Measurements from ENCODE around the gene STRN. TPM values are rescaled to one million over a fixed set of nuclear protein-coding genes. Genes with fewer than 3 reads are reported as not detected.

Gene STRN
- total and polyA plus RNA-seq, 2 of the 13 experiments (the other 11 are each of a cell fraction or from before 2014, with no cell fraction given) = 10.4 to 19.3 TPM

- Histone ChIP-seq H3K79me2 (ENCODE audit: insufficient read depth, low read length) (no peaks in the 10 kb centered on the region), H3K9ac (ENCODE audit: insufficient read depth, low read depth, low read length) (no peak overlapping the region), H3K27me3 (ENCODE audit: control insufficient read depth in 1 of 2, insufficient read depth in 2 of 2, low read length in 2 of 2) (no peaks in the 10 kb centered on the region), H3K4me3 (replicated peaks in 1 of 3; ENCODE audit: insufficient read depth in 1 of 3, low read depth in 2 of 3, low read length in 3 of 3) (no peak overlapping the region), H3K4me1 (ENCODE audit: insufficient read depth, low read length) (peaks cover 9% of the 10 kb centered on the region), H3K9me3 (ENCODE audit: low read length) (no peaks in the 10 kb centered on the region), H4K20me1 (ENCODE audit: insufficient read depth, low read length) (no peaks in the 10 kb centered on the region), H3K27ac (ENCODE audit: extremely low read length, insufficient read depth, low read length) (no peak overlapping the region), H3K36me3 (replicated peaks in 1 of 2; ENCODE audit: control insufficient read depth in 1 of 2, insufficient read depth in 2 of 2, low read length in 2 of 2) (peaks cover 3 to 10% of the 10 kb centered on the region in 2 experiments; a peak in 3 of 5 replicates), H3K4me2 (ENCODE audit: low read depth, low read length) (no peak overlapping the region), H2AFZ (ENCODE audit: low read length) (no peak overlapping the region)
- ATAC-seq (no peak), FAIRE-seq (no peak), DNase-seq (ENCODE audit: low spot score) (no peak)
- intact Hi-C loops (cut with micrococcal nuclease; ENCODE audit: unreplicated experiment) (no loop called here), in situ Hi-C loops (cut with HindIII; ENCODE audit: extremely low pct_ligation_motif_present, low pct_unique_long_range_greater_than_20kb) (no loop called here)
- ChIA-PET POLR2A (no interaction called here), CTCF (ENCODE audit: low intra/inter-chr PET ratio, low total read pairs) (no interaction called here)
- TF ChIP-seq ZNF260 (CRISPR knock-in tag; IDR thresholded peaks at IDR 0.05; ENCODE audit: borderline replicate concordance, low read depth) = no peak
- BruUV-seq (replicated peaks) = no TSS peak
These were observed 53.6 kb downstream of the STRN start for GRCh38 chr2:36912695-36913094.

DNA sequence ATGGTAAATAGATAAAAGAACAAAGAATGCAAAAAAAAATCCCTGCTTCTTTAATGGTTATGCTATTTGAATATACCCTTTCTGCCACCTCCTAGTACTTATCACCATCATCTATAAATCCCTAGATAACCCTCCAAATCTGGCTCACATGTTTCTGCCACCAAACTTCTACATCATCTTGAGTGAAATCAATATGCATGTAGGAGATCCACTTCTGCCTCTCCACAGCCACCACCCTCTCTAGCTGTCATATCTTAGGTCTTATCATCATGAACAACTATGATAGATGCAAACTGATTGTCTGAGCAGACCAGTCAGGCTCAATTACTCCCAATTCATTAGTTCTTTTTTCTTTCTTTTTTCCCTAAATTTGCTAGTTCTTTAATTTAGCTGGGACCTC is 55.3 kb downstream of the STRN start:
- no peak overlapping the region for H3K4me2 ChIP-seq (ENCODE audit: low read depth, low read length)
- H3K9me3 ChIP-seq (ENCODE audit: low read length) = no peaks in the 10 kb centered on the region
- no peak for DNase-seq (ENCODE audit: low spot score)
- no peak for ATAC-seq
- no peak for FAIRE-seq
- H3K4me1 ChIP-seq (ENCODE audit: insufficient read depth, low read length) = peaks cover 6% of the 10 kb centered on the region
- H3K79me2 ChIP-seq (ENCODE audit: insufficient read depth, low read length) = no peaks in the 10 kb centered on the region
- intact Hi-C loops (cut with micrococcal nuclease; ENCODE audit: unreplicated experiment) = no loop called here
- H3K27ac ChIP-seq (ENCODE audit: extremely low read length, insufficient read depth, low read length) = no peak overlapping the region
- H4K20me1 ChIP-seq (ENCODE audit: insufficient read depth, low read length) = no peaks in the 10 kb centered on the region
- H2AFZ ChIP-seq (ENCODE audit: low read length) = no peak overlapping the region
- ChIA-PET CTCF (ENCODE audit: low intra/inter-chr PET ratio, low total read pairs) (no interaction called here), POLR2A (no interaction called here)
- H3K9ac ChIP-seq (ENCODE audit: insufficient read depth, low read depth, low read length) = no peak overlapping the region
- in situ Hi-C loops (cut with HindIII; ENCODE audit: extremely low pct_ligation_motif_present, low pct_unique_long_range_greater_than_20kb) = no loop called here
- no peak overlapping the region for H3K4me3 ChIP-seq (replicated peaks in 1 of 3; ENCODE audit: insufficient read depth in 1 of 3, low read depth in 2 of 3, low read length in 3 of 3)
- H3K27me3 ChIP-seq (ENCODE audit: control insufficient read depth in 1 of 2, insufficient read depth in 2 of 2, low read length in 2 of 2) = no peaks in the 10 kb centered on the region
- TF ChIP-seq ZKSCAN5 (CRISPR knock-in tag; IDR thresholded peaks at IDR 0.05) (no peak), GFI1 (CRISPR knock-in tag; IDR thresholded peaks at IDR 0.05; ENCODE audit: borderline replicate concordance) (no peak), ZNF572 (CRISPR knock-in tag; IDR thresholded peaks at IDR 0.05) (no peak), ZBTB42 (CRISPR knock-in tag; IDR thresholded peaks at IDR 0.05) (no peak), ZNF558 (CRISPR knock-in tag; IDR thresholded peaks at IDR 0.05; ENCODE audit: borderline replicate concordance) (no peak), NR2C2 (CRISPR knock-in tag; IDR thresholded peaks at IDR 0.05; ENCODE audit: borderline replicate concordance) (no peak), ZC3H13 (CRISPR knock-in tag; IDR thresholded peaks at IDR 0.05) (no peak), ZNF501 (CRISPR knock-in tag; IDR thresholded peaks at IDR 0.05) (no peak), ZBTB7B (CRISPR knock-in tag; IDR thresholded peaks at IDR 0.05) (no peak), ZNF281 (CRISPR knock-in tag; IDR thresholded peaks at IDR 0.05; ENCODE audit: borderline replicate concordance) (no peak), MYPOP (CRISPR knock-in tag; IDR thresholded peaks at IDR 0.05) (no peak), KLF11 (CRISPR knock-in tag; IDR thresholded peaks at IDR 0.05) (no peak)
- BruUV-seq (replicated peaks) = no TSS peak
- H3K36me3 ChIP-seq (replicated peaks in 1 of 2; ENCODE audit: control insufficient read depth in 1 of 2, insufficient read depth in 2 of 2, low read length in 2 of 2) = peaks cover 3 to 10% of the 10 kb centered on the region in 2 experiments; a peak in 3 of 5 replicates
